Stimulated activated naive CD8-positive, alpha-beta T cell treated with anti-CD3 and anti-CD28 coated beads, Interleukin-15, Interleukin-2, amounts not matched to agents 100 ng/mL and 50 ng/mL, for 24 hours (primary cell): ENCODE measurements around the gene KLHL29.

Experiments used
- H3K27ac Mint-ChIP-seq: one replicate; pipeline ENCODE4 v1.8.0; 2021; ENCODE audit warnings: mild to moderate bottlenecking, mixed read lengths
- H3K27me3 Mint-ChIP-seq: one replicate; pipeline ENCODE4 v1.8.0; 2021; ENCODE audit warnings: mixed read lengths
- H3K36me3 Mint-ChIP-seq: one replicate; pipeline ENCODE4 v1.8.0; 2021; ENCODE audit warnings: low read depth, mixed read lengths
- H3K4me1 Mint-ChIP-seq: one replicate; pipeline ENCODE4 v1.8.0; 2021; ENCODE audit warnings: low read depth, mixed read lengths
- H3K4me3 Mint-ChIP-seq: one replicate; pipeline ENCODE4 v1.8.0; 2021; ENCODE audit warnings: mild to moderate bottlenecking, mixed read lengths
- H3K9me3 Mint-ChIP-seq: one replicate; pipeline ENCODE4 v1.8.0; 2021; ENCODE audit warnings: mixed read lengths

Gene KLHL29

GRCh38 chr2:23526114-23526513 is 141.1 kb downstream of the KLHL29 start:
- Mint-ChIP-seq H3K27me3 (no peaks in the 10 kb centered on the region), H3K4me3 (no peak overlapping the region), H3K4me1 (peaks cover 8% of the 10 kb centered on the region), H3K27ac (no peak overlapping the region), H3K9me3 (no peaks in the 10 kb centered on the region), H3K36me3 (no peaks in the 10 kb centered on the region)

- no peak overlapping the region for H3K27ac Mint-ChIP-seq
- no peaks in the 10 kb centered on the region for H3K27me3 Mint-ChIP-seq
- H3K4me1 Mint-ChIP-seq, result peaks cover 14% of the 10 kb centered on the region
- H3K36me3 Mint-ChIP-seq, result no peaks in the 10 kb centered on the region
- H3K4me3 Mint-ChIP-seq, result no peak overlapping the region
- H3K9me3 Mint-ChIP-seq, result no peaks in the 10 kb centered on the region
Observed at GRCh38 chr2:23526835-23527790, 142.1 kb downstream of the KLHL29 start.

GRCh38 chr2:23528171-23528570 is 143.2 kb downstream of the KLHL29 start:
- no peaks in the 10 kb centered on the region for H3K9me3 Mint-ChIP-seq
- H3K36me3 Mint-ChIP-seq, result no peaks in the 10 kb centered on the region
- H3K4me1 Mint-ChIP-seq, result peaks cover 25% of the 10 kb centered on the region
- H3K27me3 Mint-ChIP-seq, result no peaks in the 10 kb centered on the region
- no peak overlapping the region for H3K4me3 Mint-ChIP-seq
- no peak overlapping the region for H3K27ac Mint-ChIP-seq

- peaks cover 27% of the 10 kb centered on the region for H3K4me1 Mint-ChIP-seq
- H3K4me3 Mint-ChIP-seq, result no peak overlapping the region
- H3K9me3 Mint-ChIP-seq, result no peaks in the 10 kb centered on the region
- no peaks in the 10 kb centered on the region for H3K27me3 Mint-ChIP-seq
- no peak overlapping the region for H3K27ac Mint-ChIP-seq
- H3K36me3 Mint-ChIP-seq, result no peaks in the 10 kb centered on the region
Observed at GRCh38 chr2:23528690-23529089, 143.7 kb downstream of the KLHL29 start.

- Mint-ChIP-seq H3K9me3 (no peaks in the 10 kb centered on the region), H3K27ac (peak overlapping the region; percentile 26), H3K4me1 (peaks cover 30% of the 10 kb centered on the region), H3K36me3 (no peaks in the 10 kb centered on the region), H3K4me3 (no peak overlapping the region), H3K27me3 (no peaks in the 10 kb centered on the region)
Observed at GRCh38 chr2:23529659-23530058, 144.7 kb downstream of the KLHL29 start.

GRCh38 chr2:23530206-23530908 is 145.4 kb downstream of the KLHL29 start:
- Mint-ChIP-seq H3K36me3 (no peaks in the 10 kb centered on the region), H3K4me1 (peaks cover 34% of the 10 kb centered on the region), H3K4me3 (no peak overlapping the region), H3K9me3 (no peaks in the 10 kb centered on the region), H3K27ac (peak overlapping the region; percentile 26), H3K27me3 (no peaks in the 10 kb centered on the region)

GRCh38 chr2:23530909-23531276 is 145.9 kb downstream of the KLHL29 start:
- H3K4me3 Mint-ChIP-seq, result no peak overlapping the region
- no peaks in the 10 kb centered on the region for H3K27me3 Mint-ChIP-seq
- H3K4me1 Mint-ChIP-seq, result peaks cover 35% of the 10 kb centered on the region
- no peak overlapping the region for H3K27ac Mint-ChIP-seq
- no peaks in the 10 kb centered on the region for H3K36me3 Mint-ChIP-seq
- no peaks in the 10 kb centered on the region for H3K9me3 Mint-ChIP-seq

GRCh38 chr2:23531280-23531679 is 146.3 kb downstream of the KLHL29 start:
- no peak overlapping the region for H3K4me3 Mint-ChIP-seq
- H3K27me3 Mint-ChIP-seq, result no peaks in the 10 kb centered on the region
- H3K9me3 Mint-ChIP-seq, result no peaks in the 10 kb centered on the region
- H3K27ac Mint-ChIP-seq, result no peak overlapping the region
- peaks cover 31% of the 10 kb centered on the region for H3K4me1 Mint-ChIP-seq
- no peaks in the 10 kb centered on the region for H3K36me3 Mint-ChIP-seq

- Mint-ChIP-seq H3K4me3 (peak overlapping the region; percentile 85), H3K4me1 (peaks cover 30% of the 10 kb centered on the region), H3K27ac (no peak overlapping the region)
Observed at GRCh38 chr2:23531881-23532280, 146.9 kb downstream of the KLHL29 start.

GRCh38 chr2:23532391-23533337 is 147.7 kb downstream of the KLHL29 start:
- Mint-ChIP-seq H3K4me3 (peak overlapping the region; percentile 85), H3K4me1 (peaks cover 30% of the 10 kb centered on the region), H3K36me3 (no peaks in the 10 kb centered on the region), H3K9me3 (no peaks in the 10 kb centered on the region), H3K27ac (peak overlapping the region; percentile 97), H3K27me3 (no peaks in the 10 kb centered on the region)

More at GRCh38 chr2:23531881-23532280, 146.9 kb downstream of the KLHL29 start:
- Mint-ChIP-seq H3K36me3 (no peaks in the 10 kb centered on the region), H3K9me3 (no peaks in the 10 kb centered on the region), H3K27me3 (no peaks in the 10 kb centered on the region)

GRCh38 chr2:23533338-23533695 is 148.3 kb downstream of the KLHL29 start:
- Mint-ChIP-seq H3K27ac (peak overlapping the region; percentile 97), H3K4me1 (peaks cover 30% of the 10 kb centered on the region), H3K9me3 (no peaks in the 10 kb centered on the region), H3K36me3 (no peaks in the 10 kb centered on the region), H3K27me3 (no peaks in the 10 kb centered on the region), H3K4me3 (peak overlapping the region; percentile 85)

GRCh38 chr2:23534771-23535170 is 149.8 kb downstream of the KLHL29 start:
- no peaks in the 10 kb centered on the region for H3K9me3 Mint-ChIP-seq
- H3K4me3 Mint-ChIP-seq, result no peak overlapping the region
- H3K36me3 Mint-ChIP-seq, result no peaks in the 10 kb centered on the region
- H3K27me3 Mint-ChIP-seq, result no peaks in the 10 kb centered on the region
- peak overlapping the region; percentile 52 for H3K27ac Mint-ChIP-seq
- peaks cover 30% of the 10 kb centered on the region for H3K4me1 Mint-ChIP-seq

- Mint-ChIP-seq H3K27ac (no peak overlapping the region), H3K9me3 (no peaks in the 10 kb centered on the region), H3K4me3 (no peak overlapping the region), H3K36me3 (no peaks in the 10 kb centered on the region), H3K4me1 (peaks cover 29% of the 10 kb centered on the region), H3K27me3 (no peaks in the 10 kb centered on the region)
Observed at GRCh38 chr2:23536326-23536725, 151.3 kb downstream of the KLHL29 start.

- H3K27me3 Mint-ChIP-seq, result no peaks in the 10 kb centered on the region
- H3K4me1 Mint-ChIP-seq, result peaks cover 14% of the 10 kb centered on the region
- H3K4me3 Mint-ChIP-seq, result no peak overlapping the region
- no peaks in the 10 kb centered on the region for H3K36me3 Mint-ChIP-seq
- H3K9me3 Mint-ChIP-seq, result no peaks in the 10 kb centered on the region
- no peak overlapping the region for H3K27ac Mint-ChIP-seq
Observed at GRCh38 chr2:23537991-23538390, 153.0 kb downstream of the KLHL29 start.
